Kasumi-1 (cell line): ENCODE results near the gene PIN1.

ENCODE experiments used
- DNase-seq, 2 experiments: peaks; one replicate each; lab custom pipeline; 2025; lab: John Stamatoyannopoulos, UW

The PIN1 gene

GRCh38 chr19:9891609-9892373 lies 56.7 kb downstream of the PIN1 start:
- no peak for DNase-seq
